HG03432 (cell line): ENCODE results near the gene KLHL35.

Experiments
- ATAC-seq: cut with Tn5 transposase; IDR thresholded peaks from one replicate; pipeline ENCODE4 v1.9.1; 2021; ENCODE audit warnings: mild to moderate bottlenecking, moderate library complexity; ENCODE audit not compliant: unreplicated experiment

Gene KLHL35

GRCh38 chr11:75469785-75470405 is 36.9 kb upstream of the KLHL35 start:
- ATAC-seq = no peak

DNA sequence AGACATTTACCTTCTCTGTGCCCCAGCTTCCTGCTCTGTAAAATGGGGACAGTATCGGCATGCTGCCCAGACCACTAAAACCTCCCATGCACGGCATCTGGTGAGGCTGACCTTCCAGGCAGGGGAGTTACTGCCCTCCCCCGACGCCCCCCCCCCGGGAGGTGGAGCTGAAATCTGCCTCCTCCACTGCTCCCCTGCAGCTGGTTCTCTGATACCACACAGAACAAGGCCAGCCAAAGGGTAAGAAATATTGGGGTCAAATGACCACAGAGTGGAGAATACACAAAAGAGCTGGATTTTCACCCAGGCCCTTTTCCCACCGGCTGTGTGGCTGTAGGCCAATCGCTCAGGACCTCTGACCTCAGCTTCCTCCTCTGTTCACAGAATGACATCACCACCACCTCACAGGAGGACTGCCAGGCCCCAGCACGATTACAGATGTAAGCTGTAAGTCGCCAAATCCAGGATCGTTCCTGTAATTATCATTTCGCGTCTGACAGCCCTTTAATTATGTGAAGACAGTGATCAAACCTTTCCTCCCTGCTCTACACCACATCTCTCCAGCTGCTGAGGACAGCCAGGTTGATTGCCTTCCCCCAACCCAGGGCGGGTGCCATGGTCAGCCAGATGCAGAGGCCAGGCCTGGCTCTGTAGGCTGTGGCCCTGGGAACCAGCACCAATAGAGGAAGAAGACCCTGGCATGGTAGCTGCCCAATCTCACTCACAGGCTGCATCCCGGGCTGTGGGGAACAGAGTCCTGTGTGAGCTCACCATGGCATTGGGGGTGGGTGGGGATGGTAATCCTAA is 35.7 kb upstream of the KLHL35 start:
- no peak for ATAC-seq

DNA sequence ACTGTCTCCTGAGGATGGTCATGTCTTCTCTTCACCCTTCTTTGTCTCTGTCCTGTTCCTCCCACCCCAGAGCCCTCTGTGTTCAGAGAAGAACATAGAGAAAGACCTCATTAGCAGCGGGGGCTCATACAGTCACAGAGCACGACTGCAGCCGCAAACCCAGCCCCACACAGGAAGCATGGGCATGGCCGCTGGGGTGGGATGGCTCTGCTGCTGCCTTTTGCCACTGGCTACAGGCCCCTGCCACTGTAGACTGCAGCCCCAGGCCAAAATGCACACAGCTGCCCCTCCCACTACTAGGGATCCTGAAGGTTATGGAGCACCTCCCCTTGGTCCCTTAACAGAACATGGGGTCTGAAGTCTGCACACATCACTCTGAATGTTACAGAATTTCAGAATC is 34.9 kb upstream of the KLHL35 start:
- ATAC-seq = no peak

- ATAC-seq = no peak
These were observed 34.3 kb upstream of the KLHL35 start for GRCh38 chr11:75467311-75467710.

- no peak for ATAC-seq
These were observed 32.9 kb upstream of the KLHL35 start for GRCh38 chr11:75465701-75466531.

GRCh38 chr11:75463106-75463774 is 30.2 kb upstream of the KLHL35 start:
- ATAC-seq = no peak

DNA sequence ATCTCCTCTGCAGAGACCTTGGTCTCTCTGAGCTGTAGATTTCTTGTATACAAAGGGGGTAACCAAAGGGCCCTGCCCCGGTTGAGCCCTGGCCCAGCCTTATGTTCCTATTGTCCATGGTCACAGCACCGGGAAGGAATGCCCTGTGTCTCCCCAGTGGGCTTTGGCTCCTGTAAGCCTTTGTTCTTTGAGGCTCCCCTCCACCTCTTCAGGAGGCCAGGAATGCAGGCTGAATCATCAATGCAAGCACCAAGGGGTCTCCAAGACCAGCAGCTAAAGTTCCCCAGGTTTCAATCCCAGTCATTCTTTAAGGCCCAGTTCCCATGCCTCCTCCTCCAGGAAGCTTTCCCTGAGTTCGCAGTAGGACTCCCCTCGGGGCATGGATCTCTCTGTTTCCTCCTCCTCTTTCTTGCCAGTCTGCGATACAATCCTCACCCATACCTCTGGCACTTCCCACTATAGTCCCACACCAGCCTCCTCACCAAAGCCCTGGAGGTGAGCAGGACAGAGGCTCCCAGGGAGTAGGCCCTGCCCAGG is 29.2 kb upstream of the KLHL35 start:
- no peak for ATAC-seq

DNA sequence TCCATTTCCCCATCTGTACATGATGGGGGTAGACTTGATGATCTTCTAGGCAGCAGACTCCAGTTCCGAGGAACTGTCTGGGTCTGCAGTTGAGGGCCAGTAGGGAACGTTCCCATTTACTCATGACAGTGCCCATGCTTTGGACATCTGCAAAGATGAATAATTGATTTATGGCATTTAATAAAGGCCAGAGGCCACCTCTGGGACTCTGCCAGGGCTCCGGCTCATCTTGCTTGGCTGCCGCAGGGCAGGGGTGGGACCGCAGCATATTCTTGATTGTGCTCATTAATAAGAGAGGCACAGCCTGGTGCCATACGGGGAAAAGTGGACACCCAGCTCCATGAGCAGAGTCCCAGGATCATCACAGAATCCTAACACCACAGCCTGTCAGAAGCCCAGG is 28.1 kb upstream of the KLHL35 start:
- no peak for ATAC-seq

DNA sequence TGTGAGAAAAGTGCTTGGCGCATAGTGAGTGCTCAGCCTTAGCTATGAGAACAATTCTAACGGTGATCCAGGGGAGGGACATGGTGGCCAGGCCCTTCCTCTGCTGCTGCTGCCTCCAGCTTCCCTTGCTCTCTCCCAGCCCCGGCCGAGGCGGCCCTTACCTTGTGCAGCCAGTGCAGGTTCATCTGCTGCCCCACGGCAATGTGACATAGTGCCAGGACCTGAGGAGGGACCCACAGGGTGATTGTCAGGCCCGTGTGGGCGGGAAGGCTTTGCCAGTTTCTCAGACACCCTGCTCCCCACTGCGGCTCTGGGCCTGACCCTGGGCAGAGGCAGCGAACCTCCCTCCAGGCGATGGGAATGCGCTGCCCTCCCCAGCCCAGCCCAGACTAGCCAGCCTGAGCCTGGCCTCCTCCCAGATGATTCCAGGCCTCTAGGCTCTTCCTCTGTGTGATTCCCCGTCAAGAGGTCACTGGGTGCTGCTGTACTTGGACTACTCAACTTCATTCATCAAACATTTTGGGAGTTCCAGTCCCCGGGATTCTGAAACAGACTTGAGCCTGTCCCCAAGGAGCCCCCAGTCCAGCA is 23.7 kb upstream of the KLHL35 start:
- no peak for ATAC-seq

GRCh38 chr11:75454987-75455386 is 22.0 kb upstream of the KLHL35 start:
- ATAC-seq = no peak

DNA sequence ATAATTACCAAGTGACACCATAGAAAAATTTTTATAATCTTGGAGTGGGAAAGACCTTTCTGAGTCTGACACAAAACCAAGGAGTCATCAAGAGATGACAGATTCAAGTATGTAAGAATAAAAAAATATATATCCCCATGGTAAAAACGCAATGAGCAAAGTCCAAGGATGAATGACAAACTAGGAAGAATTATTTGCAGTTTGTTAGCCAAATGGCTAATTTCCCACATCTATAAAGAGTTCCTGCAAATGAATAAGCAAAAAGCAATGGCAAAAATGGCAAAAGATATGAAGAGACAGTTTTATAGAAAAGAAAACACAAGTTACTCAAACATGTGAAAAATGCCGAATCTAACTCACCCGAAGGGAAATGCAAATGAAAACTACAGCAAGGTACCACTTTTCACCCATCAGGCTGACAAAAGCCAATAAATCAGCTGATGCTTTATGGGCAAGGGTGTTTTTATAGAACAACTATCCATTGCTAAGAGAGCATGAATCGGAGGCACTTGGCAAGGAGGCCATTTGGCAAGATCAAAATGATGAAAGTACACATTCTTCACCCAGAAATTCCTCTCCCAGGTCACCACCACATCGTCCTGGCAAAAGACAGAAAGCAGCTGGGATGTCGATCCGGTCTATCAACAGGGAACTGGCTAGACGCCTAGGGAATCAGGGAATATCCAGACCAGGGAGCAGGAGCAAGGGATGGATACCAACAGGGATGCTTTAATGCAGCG is 21.1 kb upstream of the KLHL35 start:
- no peak for ATAC-seq

DNA sequence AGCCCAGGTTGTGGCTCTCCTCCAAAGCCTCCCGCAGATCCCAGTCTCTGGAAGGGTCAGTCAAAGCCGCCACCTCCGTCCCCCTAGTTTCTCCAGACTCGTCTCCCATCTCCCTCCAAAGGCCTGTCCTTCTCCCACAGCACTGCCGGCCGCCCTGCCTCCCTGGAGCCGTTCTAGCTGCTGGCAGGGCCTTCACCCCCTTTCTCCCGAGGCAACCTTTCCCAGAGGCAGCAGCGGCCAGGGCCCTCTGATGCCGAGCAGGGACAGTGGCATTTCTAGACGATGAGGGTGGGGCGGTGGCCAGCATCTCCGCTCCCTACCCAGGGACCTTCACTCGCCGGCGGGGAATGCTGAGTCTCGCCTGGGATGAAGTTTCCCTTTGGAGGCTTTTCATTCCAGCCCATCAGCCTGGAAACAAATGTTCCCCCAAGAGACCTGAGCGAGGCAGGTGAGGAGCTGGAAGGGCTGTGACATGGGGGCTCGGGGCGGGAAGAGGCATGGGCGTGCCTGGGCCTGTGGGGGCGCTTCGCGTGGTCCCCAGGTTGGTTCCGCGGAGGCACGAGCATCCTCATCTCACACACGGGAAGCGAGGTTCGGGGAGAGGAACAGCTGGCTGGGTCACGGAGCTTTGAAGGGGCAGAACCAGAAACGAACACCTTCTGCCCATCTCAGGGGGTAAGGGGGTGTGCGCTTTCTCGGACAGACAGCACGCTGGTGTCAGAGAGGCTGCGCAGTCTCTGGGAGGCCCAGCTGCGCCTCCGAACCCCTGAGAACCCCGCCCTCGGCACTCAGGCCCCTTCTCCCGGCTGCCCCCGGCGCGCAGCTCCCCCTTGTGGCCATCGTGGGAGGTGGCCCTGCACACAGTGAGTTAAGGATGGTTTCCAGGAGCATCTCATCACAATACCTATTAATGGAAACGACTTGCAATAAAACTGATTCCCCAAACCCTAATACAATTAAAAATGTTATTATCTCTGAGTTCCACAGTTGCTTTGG is 18.1 kb upstream of the KLHL35 start:
- no peak for ATAC-seq

GRCh38 chr11:75450236-75450635 is 17.2 kb upstream of the KLHL35 start:
- no peak for ATAC-seq

DNA sequence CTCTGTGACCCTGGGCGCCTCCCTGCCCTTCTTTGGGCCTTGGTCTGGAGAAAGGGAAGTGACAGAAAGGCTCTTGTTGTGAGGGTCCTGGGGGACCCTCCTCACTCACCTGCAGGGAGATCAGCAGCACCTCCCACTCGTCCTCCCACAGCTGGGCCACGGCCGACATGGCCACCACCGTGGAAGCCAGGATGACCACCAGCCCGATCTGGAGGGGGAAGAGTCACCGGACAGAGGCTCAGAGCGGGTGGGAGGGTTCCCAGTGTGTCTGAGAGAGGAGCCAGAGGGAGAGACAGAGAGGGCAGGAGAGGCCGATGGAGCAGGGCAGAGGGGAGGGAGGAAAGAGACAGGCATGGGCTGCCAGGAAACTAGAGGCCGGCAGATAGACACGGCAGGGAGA is 16.8 kb upstream of the KLHL35 start:
- no peak for ATAC-seq

GRCh38 chr11:75449271-75449670 is 16.3 kb upstream of the KLHL35 start:
- ATAC-seq = no peak

GRCh38 chr11:75447415-75447814 is 14.4 kb upstream of the KLHL35 start:
- no peak for ATAC-seq

- ATAC-seq = peak; percentile 46
These were observed 12.4 kb upstream of the KLHL35 start for GRCh38 chr11:75445315-75445953.

GRCh38 chr11:75443043-75443442 is 10.0 kb upstream of the KLHL35 start:
- no peak for ATAC-seq
